K562 (cell line): ENCODE data around the gene MRPL11.

Experiments used
- EZH2 ChIP-seq: IDR thresholded peaks from 2 replicates; pipeline ENCODE4 v1.6.1; 2012; ENCODE audit warnings: low read depth, mild to moderate bottlenecking, inconsistent platforms, low read length, borderline replicate concordance
- NR2C2 ChIP-seq, 2 experiments: fragments of 200-800 bp in 1 of 2; sonication (Bioruptor generic) in 1 of 2; sonication (generic) in 1 of 2; formaldehyde crosslinking in 1 of 2; IDR thresholded peaks; 2 replicates each; pipeline versions ENCODE4 v1.6.1 to v1.8.0; 2016 to 2022; ENCODE audit warnings: mild to moderate bottlenecking in 1 of 2, missing compliant biosample characterization in 1 of 2, missing genetic modification characterization in 1 of 2, missing genetic modification reagents in 1 of 2
- ZC3H11A ChIP-seq: IDR thresholded peaks from 2 replicates; pipeline ENCODE4 v1.6.1; 2012; ENCODE audit warnings: low read depth, low read length, improper control_type of control experiment

GRCh38 chr11:66448523-66448922 is 9.9 kb upstream of the MRPL11 start:
- no peak for TF ChIP-seq ZC3H11A
- TF ChIP-seq EZH2 = no peak
- TF ChIP-seq NR2C2 (CRISPR knock-in tag; IDR thresholded peaks at IDR 0.05) = no peak
- TF ChIP-seq NR2C2 (tag; IDR thresholded peaks at IDR 0.05) = no peak
